Fibroblast of lung (primary cell): ENCODE results near the gene ZNF691. TPM values are rescaled to one million over a fixed set of nuclear protein-coding genes. Genes with fewer than 3 reads are reported as not detected.
"Not testable (repeated sequence)": the region's sequence is repeated elsewhere in the genome, so short reads cannot be mapped to it uniquely, and the experiment has no call there.

ENCODE experiments used
- DNase-seq, 2 donors: peaks; one replicate each; pipeline versions ENCODE4 v3.0.0 to v3.0.0-alpha.2; 2010; ENCODE audit warnings: low read depth in 2 of 2
- H2AFZ ChIP-seq: 2 replicates; pipeline ENCODE4 v1.5.1; 2012; ENCODE audit warnings: low read length, control low read depth, inconsistent platforms
- H3K27ac ChIP-seq: 2 replicates; pipeline ENCODE4 v1.5.1; 2011; ENCODE audit warnings: low read length, control low read depth; ENCODE audit not compliant: insufficient read depth
- H3K27me3 ChIP-seq: 2 replicates; pipeline ENCODE4 v1.5.1; 2011; ENCODE audit warnings: mild to moderate bottlenecking, low read length; ENCODE audit not compliant: control insufficient read depth, insufficient read depth
- H3K36me3 ChIP-seq: 2 replicates; pipeline ENCODE4 v1.5.1; 2011; ENCODE audit warnings: low read length; ENCODE audit not compliant: control insufficient read depth, insufficient read depth
- H3K4me1 ChIP-seq: 2 replicates; pipeline ENCODE4 v1.5.1; 2011; ENCODE audit warnings: low read length; ENCODE audit not compliant: control insufficient read depth, insufficient read depth; ENCODE audit errors: extremely low read depth
- H3K4me2 ChIP-seq: 2 replicates; pipeline ENCODE4 v1.5.1; 2011; ENCODE audit warnings: low read length, control low read depth; ENCODE audit not compliant: insufficient read depth; ENCODE audit errors: extremely low read depth
- H3K4me3 ChIP-seq, 4 experiments: fragments of 200-600 bp in 1 of 4; sonication (generic) in 1 of 4; replicated peaks in 1 of 4; 2 replicates each; pipeline ENCODE4 v1.5.1; 2011 to 2016; ENCODE audit warnings: low read length in 4 of 4, low read depth in 3 of 4, mild to moderate bottlenecking in 3 of 4, control low read depth in 2 of 4, inconsistent platforms in 1 of 4, mixed read lengths in 1 of 4; ENCODE audit not compliant: insufficient read depth in 1 of 4; ENCODE audit errors: control extremely low read depth in 1 of 4
- H3K79me2 ChIP-seq: 2 replicates; pipeline ENCODE4 v1.5.1; 2012; ENCODE audit warnings: mild to moderate bottlenecking, low read length, inconsistent platforms; ENCODE audit not compliant: control insufficient read depth, insufficient read depth
- H3K9ac ChIP-seq: 2 replicates; pipeline ENCODE4 v1.5.1; 2011; ENCODE audit warnings: mild to moderate bottlenecking, low read length, control low read depth; ENCODE audit not compliant: insufficient read depth
- H3K9me3 ChIP-seq: 2 replicates; pipeline ENCODE4 v1.5.1; 2012; ENCODE audit warnings: low read depth, low read length; ENCODE audit not compliant: control insufficient read depth, insufficient read depth
- H4K20me1 ChIP-seq: 2 replicates; pipeline ENCODE4 v1.5.1; 2011; ENCODE audit warnings: low read length; ENCODE audit not compliant: control insufficient read depth, insufficient read depth; ENCODE audit errors: extremely low read depth
- CTCF ChIP-seq, 2 donors: IDR thresholded peaks in 1 of 2; conservative IDR thresholded peaks in 1 of 2; 1 replicate in 1 of 2; 2 replicates in 1 of 2; pipeline ENCODE4 v1.5.1; 2011 to 2012; ENCODE audit warnings: low read length in 2 of 2, control low read depth in 1 of 2, inconsistent platforms in 1 of 2, low read depth in 1 of 2, mild to moderate bottlenecking in 1 of 2
- EZH2 ChIP-seq: IDR thresholded peaks from 2 replicates; pipeline ENCODE4 v1.5.1; 2012; ENCODE audit warnings: low read length, control low read depth, mild to moderate bottlenecking; ENCODE audit errors: missing control alignments
- polyA plus RNA-seq, 2 donors: library from polyadenylated mRNA; depleted of rRNA in 1 of 2; stranded (reverse) in 1 of 2; unstranded in 1 of 2; fragments of >200 nt; gene quantifications; 2 replicates each; pipeline ENCODE4 v1.2.1, GENCODE V29; 2011 to 2012; ENCODE audit warnings: missing spikeins in 1 of 2
- total RNA-seq: library from RNA; depleted of rRNA; stranded (reverse); fragments of >200 nt; gene quantifications from 2 replicates; pipeline ENCODE4 v1.2.1, GENCODE V29; 2014

Gene ZNF691
- total and polyA plus RNA-seq, 2 donors (not counting 1 experiment from before 2014, with no cell fraction given) = 5.8 to 11.1 TPM

DNA sequence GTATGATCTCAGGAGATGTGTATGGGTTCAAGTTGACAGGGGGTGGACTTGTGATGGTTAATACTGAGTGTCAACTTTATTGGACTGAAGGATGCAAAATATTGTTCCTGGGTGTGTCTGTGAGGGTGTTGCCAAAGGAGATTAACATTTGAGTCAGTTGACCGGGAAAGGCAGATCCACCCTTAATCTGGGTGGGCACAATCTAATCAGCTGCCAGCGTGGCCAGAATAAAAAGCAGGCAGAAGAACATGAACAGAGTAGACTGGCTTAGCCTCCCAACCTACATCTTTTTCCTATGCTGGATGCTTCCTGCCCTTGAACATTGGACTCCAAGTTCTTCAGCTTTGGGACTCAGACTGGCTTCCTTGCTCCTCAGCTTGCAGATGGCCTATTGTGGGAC lies 23.3 kb downstream of the ZNF691 start:
- H3K4me1 ChIP-seq, H2AFZ ChIP-seq, H3K4me3 ChIP-seq, H4K20me1 ChIP-seq, H3K27me3 ChIP-seq, DNase-seq, H3K27ac ChIP-seq, H3K36me3 ChIP-seq, H3K4me2 ChIP-seq, H3K79me2 ChIP-seq, H3K9ac ChIP-seq, H3K9me3 ChIP-seq: not testable (repeated sequence)

DNA sequence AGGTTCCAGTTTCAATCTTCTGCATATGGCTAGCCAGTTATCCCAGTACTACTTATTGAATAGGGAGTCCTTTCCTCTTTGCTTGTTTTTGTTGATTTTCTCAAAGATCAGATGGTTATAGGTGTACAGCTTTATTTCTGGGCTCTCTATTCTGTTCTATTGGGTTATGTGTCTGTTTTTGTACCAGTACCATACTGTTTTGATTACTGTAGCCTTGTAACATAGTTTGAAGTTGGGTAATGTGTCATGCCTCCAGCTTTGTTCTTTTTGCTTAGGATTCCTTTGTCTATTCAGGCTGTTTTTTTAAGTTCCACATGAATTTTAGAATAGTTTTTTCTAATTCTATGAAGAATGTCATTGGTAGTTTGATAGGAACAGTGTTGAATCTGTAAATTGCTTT lies 26.7 kb downstream of the ZNF691 start:
- DNase-seq = not testable (repeated sequence)

DNA sequence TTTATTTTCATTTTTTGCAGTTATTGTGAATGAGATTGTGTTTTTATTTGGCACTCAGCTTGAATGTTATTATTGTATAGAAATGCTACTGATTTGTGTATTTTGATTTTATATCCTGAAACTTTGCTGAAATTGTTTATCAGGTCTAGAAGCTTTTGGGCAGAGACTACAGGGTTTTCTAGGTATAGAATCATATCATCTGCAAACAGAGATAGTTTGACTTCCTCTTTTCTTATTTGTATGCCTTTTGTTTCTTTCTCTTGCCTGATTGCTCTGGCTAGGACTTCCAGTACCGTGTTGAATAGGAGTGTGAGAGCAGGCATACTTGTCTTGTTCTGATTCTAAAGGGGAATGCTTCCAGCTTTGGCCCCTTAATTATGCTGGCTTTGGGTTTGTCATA lies 27.3 kb downstream of the ZNF691 start:
- no peak overlapping the region for H3K4me3 ChIP-seq
- no peak overlapping the region for H3K9ac ChIP-seq
- TF ChIP-seq CTCF (conservative IDR thresholded peaks at IDR 0.05 in 1 of 2, IDR thresholded peaks at IDR 0.05 in 1 of 2; ENCODE audit: low read depth in 1 of 2, low read length in 2 of 2) (no peak), EZH2 (no peak)
- no peaks in the 10 kb centered on the region for H3K9me3 ChIP-seq
- no peak overlapping the region for H3K4me2 ChIP-seq
- H3K27me3 ChIP-seq = peaks cover 3% of the 10 kb centered on the region
- no peaks in the 10 kb centered on the region for H3K36me3 ChIP-seq
- no peak for DNase-seq
- H4K20me1 ChIP-seq = no peaks in the 10 kb centered on the region
- H3K79me2 ChIP-seq = no peaks in the 10 kb centered on the region
- H2AFZ ChIP-seq = no peak overlapping the region
- H3K27ac ChIP-seq = no peak overlapping the region
- no peaks in the 10 kb centered on the region for H3K4me1 ChIP-seq

More for the DNA sequence above, 26.7 kb downstream of the ZNF691 start:
- not testable (repeated sequence) for H3K4me2 ChIP-seq, H3K27ac ChIP-seq, H3K9ac ChIP-seq, H3K4me1 ChIP-seq, H3K9me3 ChIP-seq, H3K36me3 ChIP-seq, H3K4me3 ChIP-seq, H4K20me1 ChIP-seq, H3K79me2 ChIP-seq, H2AFZ ChIP-seq, H3K27me3 ChIP-seq

GRCh38 chr1:42876009-42876408 lies 29.6 kb downstream of the ZNF691 start:
- Histone ChIP-seq H3K4me3 (no peak overlapping the region), H3K27me3 (peaks cover 3% of the 10 kb centered on the region), H3K9ac (no peak overlapping the region), H3K27ac (no peak overlapping the region), H3K4me2 (no peak overlapping the region), H4K20me1 (no peaks in the 10 kb centered on the region), H3K4me1 (no peaks in the 10 kb centered on the region), H2AFZ (no peak overlapping the region), H3K79me2 (no peaks in the 10 kb centered on the region), H3K9me3 (no peaks in the 10 kb centered on the region), H3K36me3 (no peaks in the 10 kb centered on the region)
- TF ChIP-seq CTCF (conservative IDR thresholded peaks at IDR 0.05 in 1 of 2, IDR thresholded peaks at IDR 0.05 in 1 of 2; ENCODE audit: low read depth in 1 of 2, low read length in 2 of 2) (no peak), EZH2 (no peak)
- DNase-seq = no peak
